ENCODE results near the gene ACO2. TPM values are rescaled to one million over a fixed set of nuclear protein-coding genes. Genes with fewer than 3 reads are reported as not detected.
A peak's percentile ranks its signal among the peaks of the same experiment; 100 is the strongest.

Gene ACO2
- total and polyA plus RNA-seq, 11 donors, result 375 to 1,146 (median 739) TPM

GRCh38 chr22:41565403-41566054 is 96.6 kb downstream of the ACO2 start:
- Histone ChIP-seq H3K9me3 (no peaks in the 10 kb centered on the region), H3K27me3 (peaks cover 0 to 5% (median 0%) of the 10 kb centered on the region in 9 donors), H3K36me3 (no peaks in the 10 kb centered on the region), H3K27ac (peak overlapping the region in 11 of 12 donors; percentile 43 to 95 (median 73)), H3K4me1 (peaks cover 0 to 49% (median 16%) of the 10 kb centered on the region in 12 donors), H3K4me3 (no peak overlapping the region)
- ATAC-seq, result peak in 3 of 4 donors; percentile 18 to 47 (median 30)
- TF ChIP-seq POLR2A (IDR thresholded peaks at IDR 0.05) (no peak), CTCF (IDR thresholded peaks at IDR 0.05) (no peak)
- 56 to 65% (median 63%) methylated on average over 5 to 8 of the region's 8 CpGs for WGBS, 4 donors
- intact Hi-C loops (cut with DNase I), result no loop called here
- peak in 3 of 5 donors; percentile 56 to 67 (median 63) for DNase-seq

GRCh38 chr22:41567512-41567768 is 98.5 kb downstream of the ACO2 start:
- H3K36me3 ChIP-seq, result peaks cover 0 to 5% (median 0%) of the 10 kb centered on the region in 9 donors
- peak overlapping the region in 4 of 12 donors; percentile 21 to 43 (median 35) for H3K27ac ChIP-seq
- TF ChIP-seq CTCF (IDR thresholded peaks at IDR 0.05), result no peak
- no peak for TF ChIP-seq POLR2A (IDR thresholded peaks at IDR 0.05)
- intact Hi-C loops (cut with DNase I), result no loop called here
- no peaks in the 10 kb centered on the region for H3K9me3 ChIP-seq
- H3K4me1 ChIP-seq, result peaks cover 0 to 46% (median 15%) of the 10 kb centered on the region in 12 donors
- H3K4me3 ChIP-seq, result no peak overlapping the region
- DNase-seq, result no peak
- ATAC-seq, result no peak
- no peaks in the 10 kb centered on the region for H3K27me3 ChIP-seq
- 52 to 66% (median 59%) methylated on average over 3 of the region's 3 CpGs for WGBS, 4 donors

GRCh38 chr22:41568811-41569210 is 99.9 kb downstream of the ACO2 start:
- ATAC-seq, result peak in 3 of 4 donors; percentile 1 to 10 (median 5)
- TF ChIP-seq CTCF (IDR thresholded peaks at IDR 0.05) (no peak), POLR2A (IDR thresholded peaks at IDR 0.05) (no peak)
- no peak for DNase-seq
- peaks cover 0 to 48% (median 14%) of the 10 kb centered on the region in 12 donors for H3K4me1 ChIP-seq
- H3K27ac ChIP-seq, result peak overlapping the region in 2 of 12 donors; percentile 14 to 25
- 74 to 86% (median 82%) methylated on average over 7 of the region's 7 CpGs for WGBS, 4 donors
- H3K36me3 ChIP-seq, result peaks cover 0 to 10% (median 0%) of the 10 kb centered on the region in 9 donors
- intact Hi-C loops (cut with DNase I), result no loop called here
- no peaks in the 10 kb centered on the region for H3K9me3 ChIP-seq
- H3K4me3 ChIP-seq, result no peak overlapping the region
- H3K27me3 ChIP-seq, result no peaks in the 10 kb centered on the region

- intact Hi-C loops (cut with DNase I), result no loop called here
- Histone ChIP-seq H3K9me3 (no peaks in the 10 kb centered on the region), H3K4me1 (peaks cover 0 to 49% (median 13%) of the 10 kb centered on the region in 12 donors), H3K36me3 (peaks cover 0 to 10% (median 0%) of the 10 kb centered on the region in 9 donors), H3K27me3 (no peaks in the 10 kb centered on the region), H3K4me3 (no peak overlapping the region), H3K27ac (no peak overlapping the region)
- no peak for TF ChIP-seq CTCF (IDR thresholded peaks at IDR 0.05)
- TF ChIP-seq POLR2A (IDR thresholded peaks at IDR 0.05), result no peak
- WGBS, 4 donors, result 75 to 87% (median 82%) methylated on average over 3 of the region's 3 CpGs
- ATAC-seq, result no peak
- no peak for DNase-seq
Observed at GRCh38 chr22:41570221-41570620, 101.3 kb downstream of the ACO2 start.
